ENCODE measurements around the gene ZSWIM3.
"Not testable (repeated sequence)": the region's sequence is repeated elsewhere in the genome, so short reads cannot be mapped to it uniquely, and the experiment has no call there.

The ZSWIM3 gene

DNA sequence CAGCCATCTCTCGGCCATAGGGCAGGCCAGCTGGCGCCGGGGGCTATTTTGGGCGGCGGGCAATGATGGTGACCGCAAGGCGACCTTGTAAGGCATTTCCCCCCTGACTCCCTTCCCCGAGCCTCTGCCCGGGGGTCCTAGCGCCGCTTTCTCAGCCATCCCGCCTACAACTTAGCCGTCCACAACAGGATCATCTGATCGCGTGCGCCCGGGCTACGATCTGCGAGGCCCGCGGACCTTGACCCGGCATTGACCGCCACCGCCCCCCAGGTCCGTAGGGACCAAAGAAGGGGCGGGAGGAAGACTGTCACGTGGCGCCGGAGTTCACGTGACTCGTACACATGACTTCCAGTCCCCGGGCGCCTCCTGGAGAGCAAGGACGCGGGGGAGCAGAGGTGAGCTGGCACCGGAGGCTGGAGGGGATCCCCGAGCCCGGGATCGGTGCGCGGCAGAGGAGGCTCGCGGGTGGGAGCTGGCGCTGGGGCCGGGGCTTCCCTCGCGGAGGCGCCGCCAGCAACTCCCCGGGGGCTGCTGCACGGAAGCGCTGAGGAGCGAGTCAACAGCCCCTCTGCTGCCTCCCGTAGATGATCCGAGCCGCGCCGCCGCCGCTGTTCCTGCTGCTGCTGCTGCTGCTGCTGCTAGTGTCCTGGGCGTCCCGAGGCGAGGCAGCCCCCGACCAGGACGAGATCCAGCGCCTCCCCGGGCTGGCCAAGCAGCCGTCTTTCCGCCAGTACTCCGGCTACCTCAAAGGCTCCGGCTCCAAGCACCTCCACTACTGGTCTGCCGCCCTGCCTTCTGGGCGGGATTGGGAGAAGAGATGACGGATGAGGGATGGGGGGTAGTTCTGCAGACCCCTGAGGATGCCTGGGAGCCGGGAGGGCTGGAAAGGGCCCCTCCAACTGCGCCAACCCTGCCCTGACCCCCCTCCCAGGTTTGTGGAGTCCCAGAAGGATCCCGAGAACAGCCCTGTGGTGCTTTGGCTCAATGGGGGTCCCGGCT, 33.9 kb downstream of the ZSWIM3 start, which contains the start of the genes CTSA and NEURL2:
TSS of gene CTSA (plus strand) at position 351 of the 999 bp plus-strand sequence. CDS start at position 585, 234 bp downstream.
TSS of gene NEURL2 (minus strand) at position 224 of the 999 bp plus-strand sequence. CDS start at position 7, 217 bp downstream.
- DNase-seq: peak; percentile 65 to 85 (median 82)

DNA sequence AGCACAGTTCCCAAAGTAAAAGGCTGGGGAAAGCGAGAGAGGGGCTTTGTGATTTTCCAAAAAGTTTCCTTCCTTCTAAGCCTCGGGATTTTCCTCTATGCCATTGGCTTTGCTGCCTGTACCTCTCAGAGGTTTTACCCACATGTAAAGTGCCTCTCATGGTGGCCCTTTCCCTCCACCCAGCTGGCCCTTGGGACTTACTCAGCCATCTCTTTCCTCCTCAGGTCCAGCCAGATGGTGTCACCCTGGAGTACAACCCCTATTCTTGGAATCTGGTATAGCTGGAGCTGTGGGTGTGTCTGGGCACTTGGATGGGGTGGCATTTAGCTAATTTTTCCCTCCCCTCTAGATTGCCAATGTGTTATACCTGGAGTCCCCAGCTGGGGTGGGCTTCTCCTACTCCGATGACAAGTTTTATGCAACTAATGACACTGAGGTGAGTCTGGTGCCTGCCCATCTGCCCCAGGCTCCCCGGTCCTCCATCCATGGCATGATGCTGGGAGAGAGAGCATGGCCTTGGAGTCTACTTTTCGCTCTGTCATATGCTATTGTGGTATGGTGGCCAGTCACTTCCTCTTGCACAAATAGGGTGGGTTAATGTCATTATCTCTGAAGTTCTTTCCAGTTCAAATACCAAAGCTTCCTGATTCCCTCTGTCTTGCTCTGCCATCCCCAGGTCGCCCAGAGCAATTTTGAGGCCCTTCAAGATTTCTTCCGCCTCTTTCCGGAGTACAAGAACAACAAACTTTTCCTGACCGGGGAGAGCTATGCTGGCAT, 34.8 kb downstream of the ZSWIM3 start:
- no peak for DNase-seq

DNA sequence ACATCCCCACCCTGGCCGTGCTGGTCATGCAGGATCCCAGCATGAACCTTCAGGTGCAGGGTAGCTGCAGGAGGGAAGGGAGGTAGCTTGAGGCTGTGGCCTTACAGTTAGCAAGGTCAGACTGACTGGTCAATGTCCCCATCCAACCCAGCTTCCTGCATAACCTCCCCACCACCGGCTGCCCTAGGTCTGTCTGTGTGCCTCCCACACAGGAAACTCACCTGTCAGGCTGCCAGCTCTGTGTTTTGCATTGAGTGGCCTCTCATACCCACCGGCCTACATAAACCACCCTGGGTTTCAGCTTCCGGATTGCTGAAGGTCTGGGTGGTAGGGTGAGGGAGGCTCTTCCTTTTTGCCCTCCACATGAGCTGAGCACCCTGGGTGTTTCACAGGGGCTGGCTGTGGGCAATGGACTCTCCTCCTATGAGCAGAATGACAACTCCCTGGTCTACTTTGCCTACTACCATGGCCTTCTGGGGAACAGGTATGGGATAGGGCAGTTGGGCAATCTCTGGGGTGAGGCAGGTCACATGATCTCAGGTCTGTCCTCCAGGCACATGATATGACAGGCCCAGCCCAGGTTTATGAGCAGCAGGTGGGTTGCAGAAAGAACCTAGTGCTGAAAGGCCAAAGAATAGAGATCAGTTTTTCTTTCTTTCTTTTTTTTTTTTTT, 35.5 kb downstream of the ZSWIM3 start:
- DNase-seq: no peak

DNA sequence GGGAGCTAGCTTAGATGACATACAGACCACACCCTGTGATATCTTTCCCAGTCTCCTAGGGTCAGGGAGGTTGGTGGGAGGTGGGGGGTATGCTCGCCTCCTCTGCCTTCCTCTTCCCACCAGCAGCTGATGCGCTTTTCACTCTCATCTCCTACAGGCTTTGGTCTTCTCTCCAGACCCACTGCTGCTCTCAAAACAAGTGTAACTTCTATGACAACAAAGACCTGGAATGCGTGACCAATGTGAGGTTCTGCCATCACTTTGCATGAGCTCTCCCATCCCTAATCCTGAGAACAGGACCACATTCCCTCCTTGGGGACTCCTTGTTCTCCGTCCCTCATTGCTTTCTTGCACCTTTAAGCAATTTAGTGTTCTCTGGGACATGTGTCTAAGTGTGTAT, 36.4 kb downstream of the ZSWIM3 start:
- no peak for DNase-seq

DNA sequence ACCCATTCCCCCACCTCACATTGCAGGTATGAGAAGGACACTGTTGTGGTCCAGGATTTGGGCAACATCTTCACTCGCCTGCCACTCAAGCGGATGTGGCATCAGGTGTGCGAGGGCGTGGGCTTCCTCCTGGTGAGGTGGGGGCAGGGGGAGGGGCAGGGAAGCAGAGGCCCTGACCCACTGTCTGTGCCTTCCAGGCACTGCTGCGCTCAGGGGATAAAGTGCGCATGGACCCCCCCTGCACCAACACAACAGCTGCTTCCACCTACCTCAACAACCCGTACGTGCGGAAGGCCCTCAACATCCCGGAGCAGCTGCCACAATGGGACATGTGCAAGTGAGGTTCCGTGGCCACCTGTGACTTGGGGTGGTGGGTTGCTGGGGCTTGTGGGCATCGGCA, 37.4 kb downstream of the ZSWIM3 start:
- DNase-seq: no peak

DNA sequence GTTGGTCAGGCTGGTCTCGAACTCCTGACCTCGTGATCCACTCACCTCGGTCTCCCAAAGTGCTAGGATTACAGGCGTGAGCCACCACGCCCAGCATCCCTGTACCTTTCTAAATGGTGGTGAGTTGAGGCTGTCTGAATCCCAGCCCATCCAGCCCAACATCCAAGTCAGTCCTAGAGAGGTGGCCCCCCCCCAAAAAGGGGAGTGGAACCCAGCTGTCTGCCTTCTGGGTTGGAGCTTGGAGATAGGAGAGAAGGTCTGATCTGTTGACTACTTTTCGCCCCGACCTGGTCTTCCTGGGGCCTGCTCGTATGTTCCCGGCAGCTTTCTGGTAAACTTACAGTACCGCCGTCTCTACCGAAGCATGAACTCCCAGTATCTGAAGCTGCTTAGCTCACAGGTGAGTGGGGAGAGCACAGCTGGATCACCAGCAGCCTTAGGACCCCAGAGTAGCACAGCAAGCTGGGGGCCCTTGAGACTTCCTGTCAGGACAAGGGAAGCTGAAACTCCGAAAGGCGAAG, 39.3 kb downstream of the ZSWIM3 start:
- no peak for DNase-seq

DNA sequence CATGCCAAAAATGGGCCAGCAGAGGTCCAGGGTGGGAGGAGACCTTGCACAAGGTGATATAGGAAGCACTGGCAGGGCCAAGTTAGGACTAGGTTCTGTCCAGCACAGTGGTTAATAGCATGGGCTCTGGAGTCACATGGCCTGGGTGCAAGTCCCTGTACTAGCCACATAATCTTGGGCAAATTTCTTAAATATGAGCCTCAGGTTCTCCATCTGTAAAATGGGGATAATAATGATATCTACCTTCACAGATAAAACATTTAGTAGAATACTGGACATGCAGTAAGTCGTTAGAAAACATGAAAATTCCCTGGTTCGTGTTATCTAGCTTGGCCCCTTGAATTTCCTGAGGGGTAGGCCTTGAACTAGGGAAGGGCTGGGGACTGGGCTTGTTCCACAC, 39.9 kb downstream of the ZSWIM3 start:
- no peak for DNase-seq

DNA sequence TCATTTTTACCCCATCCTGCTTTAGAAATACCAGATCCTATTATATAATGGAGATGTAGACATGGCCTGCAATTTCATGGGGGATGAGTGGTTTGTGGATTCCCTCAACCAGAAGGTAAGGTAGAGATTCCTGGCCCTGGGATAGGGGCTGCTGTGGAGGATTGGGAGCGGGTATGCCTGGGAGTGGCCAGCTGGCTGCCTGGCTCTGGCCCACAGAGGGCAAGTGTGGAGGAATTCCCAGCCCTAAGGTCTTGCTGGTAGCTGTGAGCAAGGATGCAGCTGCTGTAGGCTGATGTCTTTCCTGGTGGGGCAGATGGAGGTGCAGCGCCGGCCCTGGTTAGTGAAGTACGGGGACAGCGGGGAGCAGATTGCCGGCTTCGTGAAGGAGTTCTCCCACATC, 40.3 kb downstream of the ZSWIM3 start:
- no peak for DNase-seq

DNA sequence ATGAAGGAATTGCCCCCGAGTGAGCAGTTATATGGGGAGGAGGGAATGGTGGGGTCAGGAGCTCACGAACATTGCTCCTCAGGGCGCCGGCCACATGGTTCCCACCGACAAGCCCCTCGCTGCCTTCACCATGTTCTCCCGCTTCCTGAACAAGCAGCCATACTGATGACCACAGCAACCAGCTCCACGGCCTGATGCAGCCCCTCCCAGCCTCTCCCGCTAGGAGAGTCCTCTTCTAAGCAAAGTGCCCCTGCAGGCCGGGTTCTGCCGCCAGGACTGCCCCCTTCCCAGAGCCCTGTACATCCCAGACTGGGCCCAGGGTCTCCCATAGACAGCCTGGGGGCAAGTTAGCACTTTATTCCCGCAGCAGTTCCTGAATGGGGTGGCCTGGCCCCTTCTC, 40.9 kb downstream of the ZSWIM3 start:
- DNase-seq: no peak

DNA sequence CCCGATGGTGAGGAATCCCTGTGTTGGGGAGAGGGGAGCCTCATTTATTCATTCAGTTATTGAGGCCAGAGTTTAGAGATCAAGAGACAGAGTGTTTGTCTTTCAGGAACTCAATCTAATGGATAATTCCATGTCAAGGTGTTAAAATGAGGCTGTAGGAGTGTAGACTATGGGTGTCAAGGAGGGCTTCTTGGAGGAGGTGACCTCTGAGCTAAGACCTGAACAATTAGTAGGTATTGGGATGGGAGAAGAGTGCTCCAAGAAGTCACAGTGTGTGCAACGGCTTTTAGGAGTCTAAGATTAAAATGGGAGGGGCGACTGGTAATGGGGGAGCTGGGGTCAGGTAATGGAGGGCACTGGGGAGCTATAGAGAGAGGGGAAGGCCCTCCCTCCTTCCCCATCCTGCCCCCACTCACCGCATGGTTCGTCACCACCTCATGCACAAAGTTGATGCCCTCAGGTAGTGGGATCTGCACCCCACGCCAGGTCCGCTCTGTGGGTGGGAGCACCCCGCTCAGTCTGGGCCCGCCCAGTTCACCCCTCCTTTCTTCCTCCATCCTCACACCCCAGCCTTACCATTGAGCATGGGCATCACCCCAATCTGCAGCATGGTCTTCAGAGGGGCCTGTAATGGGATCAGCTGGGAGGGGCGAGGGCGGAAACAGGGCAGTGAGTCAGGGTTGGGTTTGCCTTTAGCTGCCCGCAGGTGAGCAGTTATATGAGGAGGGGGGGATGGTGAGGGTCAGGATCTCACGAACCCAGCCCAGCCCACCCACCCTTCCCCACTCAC, 41.8 kb downstream of the ZSWIM3 start:
- no peak for DNase-seq

DNA sequence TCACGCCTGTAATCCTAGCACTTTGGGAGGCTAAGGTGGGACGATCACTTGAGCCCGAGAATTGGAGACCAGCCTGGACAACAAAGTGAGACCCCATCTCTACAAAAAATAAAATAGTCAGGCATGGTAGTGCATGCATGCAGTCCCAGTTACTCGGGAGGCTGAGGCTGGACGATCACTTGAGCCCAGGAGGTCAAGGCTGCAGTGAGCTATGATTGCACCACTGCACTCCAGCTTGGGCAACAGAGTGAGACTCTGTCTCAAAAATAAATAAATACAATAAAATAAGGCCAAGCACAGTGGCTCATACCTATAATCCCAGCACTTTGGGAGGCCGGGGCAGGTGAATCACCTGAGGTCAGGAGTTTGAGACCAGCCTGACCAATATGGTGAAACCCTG, 43.9 kb downstream of the ZSWIM3 start:
- not testable (repeated sequence) for DNase-seq

DNA sequence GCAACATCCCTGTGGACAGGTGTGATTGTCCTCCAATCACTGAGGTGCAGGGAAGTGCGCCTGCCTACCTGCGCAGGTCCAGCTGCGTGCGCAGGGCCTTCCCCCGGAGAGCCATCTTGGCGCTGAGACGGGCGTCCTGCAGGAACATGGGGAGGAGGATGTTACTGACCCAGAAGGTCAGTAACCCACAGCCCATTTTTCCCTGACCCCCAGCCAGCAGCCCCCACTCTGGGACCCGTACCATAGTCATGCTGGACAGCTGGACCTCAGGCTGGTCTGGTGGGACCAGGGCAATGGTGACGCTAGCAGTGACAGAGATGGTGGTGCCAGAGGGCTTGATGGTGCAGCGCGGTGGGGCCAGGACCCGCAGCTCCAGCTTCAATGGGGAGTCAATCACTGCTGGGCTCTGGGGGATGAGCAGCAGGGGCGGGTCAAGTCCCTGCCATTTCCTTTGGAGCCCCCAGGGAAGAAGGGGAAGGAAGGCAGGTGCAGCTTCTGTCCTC, 44.8 kb downstream of the ZSWIM3 start:
- no peak for DNase-seq

DNA sequence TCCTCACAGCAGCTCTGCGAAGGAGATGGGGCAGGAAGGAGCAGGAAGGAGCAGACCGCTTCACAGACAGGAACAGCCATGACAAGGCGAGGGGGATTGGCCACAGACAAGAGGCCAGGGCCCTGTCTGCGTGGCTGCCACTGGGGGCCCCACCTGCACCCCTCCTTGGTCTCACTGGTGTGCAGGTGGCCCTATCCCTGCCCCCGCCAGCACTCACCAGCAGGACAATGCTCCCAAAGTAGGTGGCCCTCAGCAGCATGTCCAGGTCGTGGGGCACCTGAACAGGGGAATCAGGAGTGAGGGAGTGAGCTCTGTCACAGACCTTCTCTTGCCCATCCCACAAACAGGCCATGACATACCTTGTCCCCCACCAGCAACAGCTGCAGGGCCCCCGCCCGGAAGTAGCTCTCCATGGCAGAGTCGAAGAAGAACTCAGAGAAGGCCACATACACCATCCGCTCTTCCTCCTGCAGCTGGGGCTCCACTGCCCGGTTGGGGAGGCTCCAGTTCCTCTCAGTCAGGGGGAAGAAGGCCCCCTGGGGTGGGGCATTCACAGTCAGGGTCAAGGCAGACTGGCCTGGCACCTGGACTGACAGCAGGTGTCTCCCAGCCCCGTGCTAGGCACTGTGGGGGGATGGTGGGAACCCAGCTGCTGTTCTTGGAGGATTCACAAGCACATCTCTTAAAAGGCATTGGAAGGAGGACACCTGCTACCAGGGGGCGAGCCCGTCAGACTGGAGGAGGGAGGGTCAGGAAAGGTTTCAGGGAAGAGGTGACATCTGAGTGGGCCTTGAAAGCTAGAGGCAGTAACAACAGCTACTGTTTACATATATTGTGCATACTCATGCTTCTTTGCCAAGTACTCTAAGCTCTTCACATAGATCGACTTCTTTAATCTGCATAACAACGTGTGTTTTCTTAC, 47.4 kb downstream of the ZSWIM3 start:
- no peak for DNase-seq

DNA sequence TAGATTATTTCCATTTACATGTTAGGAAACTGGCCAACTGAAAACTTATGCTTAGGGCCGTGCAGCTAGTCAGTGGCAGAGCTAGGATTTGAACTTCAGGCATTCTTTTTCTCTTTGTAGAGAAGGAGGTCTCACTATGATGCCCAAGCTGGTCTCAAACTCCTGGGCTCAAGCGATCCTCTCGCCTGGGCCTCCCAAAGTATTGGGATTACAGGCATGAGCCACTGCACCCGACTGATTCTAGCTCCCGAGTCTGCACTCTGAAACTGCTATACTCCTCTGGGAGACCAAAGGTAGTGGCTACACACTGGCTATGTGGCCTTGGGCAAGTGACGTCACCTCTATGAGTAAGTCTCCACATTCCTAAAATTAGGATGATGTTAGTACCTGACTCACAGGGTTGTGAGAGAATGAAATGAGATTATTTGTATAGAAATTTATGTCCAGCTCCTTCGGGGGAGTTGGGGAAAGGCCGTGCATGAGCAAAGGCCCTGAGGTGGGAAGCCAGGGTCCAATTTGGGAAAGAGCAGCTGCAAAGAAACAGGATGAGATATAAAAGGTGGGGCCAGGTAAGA, 48.2 kb downstream of the ZSWIM3 start:
- no peak for DNase-seq

DNA sequence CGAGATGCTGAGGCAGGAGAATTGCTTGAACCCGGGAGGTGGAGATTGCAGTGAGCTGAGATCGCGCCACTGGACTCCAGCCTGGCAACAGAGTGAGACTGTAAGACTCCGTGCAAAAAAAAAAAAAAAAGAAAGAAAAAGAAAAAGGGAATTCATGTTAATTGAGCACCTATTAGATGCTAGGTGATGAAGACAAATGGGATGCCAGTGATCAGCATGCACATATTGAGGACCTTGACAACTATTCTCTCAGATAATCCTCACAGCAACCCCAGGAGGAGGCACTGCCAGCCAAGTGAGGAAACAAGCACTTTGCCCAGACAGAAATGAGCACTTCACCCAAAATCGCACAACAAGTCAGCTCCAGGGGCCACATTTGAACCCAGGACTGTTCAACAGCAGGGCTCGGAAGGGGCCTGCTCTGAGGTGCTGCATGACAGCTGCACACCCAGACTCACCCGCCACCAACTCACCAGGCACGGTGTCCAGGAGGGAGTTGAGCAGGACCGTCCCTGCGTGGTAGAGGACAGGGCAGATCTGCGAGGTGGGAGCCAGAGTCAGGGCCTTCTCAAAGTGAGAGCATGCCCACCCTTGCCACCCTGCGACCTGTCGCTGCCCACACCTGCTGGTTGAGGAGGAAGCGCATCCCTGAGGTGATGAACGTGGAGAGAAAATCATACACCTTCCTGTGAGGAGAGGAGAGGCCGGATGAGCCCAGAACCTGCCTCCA, 50.0 kb downstream of the ZSWIM3 start:
- no peak for DNase-seq

DNA sequence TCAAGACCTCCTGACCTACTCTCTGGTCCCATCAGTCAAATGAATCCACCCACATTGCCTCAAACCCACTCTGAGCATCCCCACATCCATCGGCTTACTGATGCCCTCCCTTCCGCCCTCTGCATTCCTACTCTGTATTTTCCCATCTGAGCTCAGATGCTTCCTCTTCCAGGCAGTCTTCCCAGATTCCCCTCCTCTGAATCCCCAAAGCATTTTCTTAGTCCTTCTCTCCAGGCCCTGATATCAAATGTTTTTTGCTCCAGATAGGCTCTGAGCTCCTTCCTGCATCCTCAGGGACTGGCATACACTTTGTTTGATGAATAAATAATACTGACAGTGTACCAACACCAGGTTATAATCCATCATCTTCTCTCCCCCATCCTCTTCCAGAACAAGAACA, 50.7 kb downstream of the ZSWIM3 start:
- DNase-seq: no peak

DNA sequence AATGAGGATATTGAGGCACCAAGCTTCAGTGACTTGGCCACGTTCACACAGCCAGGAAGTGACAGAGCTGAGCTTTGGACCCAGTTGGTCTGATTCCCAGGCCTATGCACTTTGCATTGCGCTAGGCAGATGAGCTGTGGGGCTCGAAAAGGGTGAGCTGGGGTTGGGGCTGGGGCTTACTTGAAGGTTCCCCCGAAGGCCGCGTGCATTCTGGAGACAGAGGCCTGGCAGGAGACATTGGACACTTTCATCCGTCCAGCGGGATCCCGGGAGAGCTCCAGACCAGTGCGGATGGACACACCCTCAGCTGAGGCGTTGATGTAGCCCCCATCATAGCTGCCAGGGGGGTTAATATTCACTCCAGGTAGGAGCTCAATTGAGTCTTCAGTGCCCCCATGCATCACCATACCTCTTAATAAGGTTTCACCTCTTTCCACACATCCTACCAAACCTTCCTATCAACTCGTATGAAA, 52.0 kb downstream of the ZSWIM3 start:
- no peak for DNase-seq

DNA sequence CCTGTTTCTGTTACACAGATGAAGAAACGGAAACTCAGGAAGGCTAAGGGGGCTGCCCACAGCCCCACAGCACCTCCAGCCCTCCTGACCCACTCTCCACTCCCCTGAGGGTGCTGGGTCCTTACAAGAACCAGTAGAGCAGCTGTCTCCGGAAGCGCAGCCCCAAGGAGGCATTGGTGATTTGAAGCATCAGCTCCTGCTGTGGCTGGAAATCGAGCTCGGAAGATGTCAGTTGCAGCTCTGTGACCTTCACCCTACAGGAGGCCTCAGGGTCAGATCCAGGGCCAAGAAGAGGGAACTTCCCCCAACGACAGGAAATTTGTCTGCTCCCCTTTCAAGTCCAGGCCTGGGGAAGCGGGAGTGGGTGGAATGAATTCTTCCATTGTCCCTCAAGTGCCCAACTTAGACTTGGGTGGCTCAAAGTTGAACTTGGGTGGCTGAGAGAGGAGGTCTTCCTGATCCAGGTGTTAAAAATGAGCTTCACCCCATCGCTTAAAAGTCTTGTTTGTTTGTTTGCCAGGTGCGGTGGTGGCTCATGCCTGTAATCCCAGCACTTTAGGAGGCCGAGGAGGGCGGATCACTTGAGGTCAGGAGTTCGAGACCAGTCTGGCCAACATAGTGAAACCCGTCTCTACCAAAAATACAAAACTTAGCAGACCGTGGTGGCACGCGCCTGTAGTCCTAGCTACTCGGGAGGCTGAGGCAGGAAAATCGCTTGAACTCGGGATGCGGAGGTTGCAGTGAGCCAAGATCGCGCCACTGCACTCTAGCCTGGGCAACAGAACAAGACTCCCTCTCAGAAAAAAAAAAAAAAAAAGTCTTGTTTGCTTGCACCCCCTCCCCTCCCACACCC, 52.6 kb downstream of the ZSWIM3 start:
- no peak for DNase-seq

Data from stimulated activated naive CD4-positive, alpha-beta T cell (primary cell).